ENCODE results near the gene FAM53A. TPM values are rescaled to one million over a fixed set of nuclear protein-coding genes. Genes with fewer than 3 reads are reported as not detected.

FAM53A gene
- total RNA-seq, 1 donor from 2014 or later = 1.7 TPM

DNA sequence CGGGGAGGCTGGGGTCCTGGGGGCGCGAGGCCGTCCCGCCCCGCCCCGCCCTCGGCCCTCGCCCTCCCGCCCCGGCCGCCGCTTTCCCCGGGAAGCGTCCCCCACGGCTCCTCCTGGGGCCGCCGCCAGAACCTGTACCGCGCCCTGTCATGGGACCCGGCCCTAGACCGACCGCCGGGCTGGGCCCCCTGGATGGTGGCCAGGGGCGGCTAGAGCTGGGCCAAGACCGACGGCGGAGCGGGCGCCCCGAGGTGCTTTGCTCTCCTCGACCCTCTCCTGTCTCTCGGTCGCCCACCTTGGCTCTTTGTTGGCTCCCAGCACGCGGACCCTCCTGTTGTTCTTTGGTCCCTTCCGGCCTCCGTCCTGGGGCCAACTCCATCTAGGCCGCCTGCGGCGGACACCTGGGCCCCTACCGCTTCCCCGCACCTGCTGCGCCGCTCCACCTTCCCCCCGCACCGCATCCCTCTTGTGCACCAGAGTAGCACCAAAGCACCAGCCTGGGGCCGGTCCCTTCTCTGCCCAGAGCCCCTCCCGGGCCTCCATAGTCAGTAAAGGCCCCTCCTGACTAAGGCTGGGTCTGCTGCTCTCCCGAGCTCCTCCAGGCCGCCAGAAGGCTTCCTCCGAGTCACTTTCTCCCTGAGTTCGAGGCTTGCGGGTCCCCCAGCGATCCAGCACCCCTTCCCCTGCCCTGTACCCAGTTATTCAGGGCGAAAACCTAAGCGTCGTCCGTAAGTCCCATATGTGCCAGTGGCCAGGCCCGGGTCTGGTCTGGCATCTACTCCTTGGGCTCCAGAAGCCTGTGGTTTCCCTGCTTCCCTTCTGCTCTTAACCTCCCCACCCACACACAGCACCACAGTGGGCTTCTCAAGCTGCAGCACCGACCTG is 37.8 kb upstream of the FAM53A start:
- Histone ChIP-seq H3K4me3 (peak overlapping the region; percentile 80), H3K27me3 (ENCODE audit: low read depth) (no peaks in the 10 kb centered on the region), H3K9me3 (no peaks in the 10 kb centered on the region), H3K27ac (peak overlapping the region; percentile 95), H3K4me1 (peaks cover 52% of the 10 kb centered on the region), H3K36me3 (peaks cover 20% of the 10 kb centered on the region)
- TF ChIP-seq CTCF (IDR thresholded peaks at IDR 0.05) = no peak
- DNase-seq (peak; percentile 51), ATAC-seq (no peak)
- intact Hi-C loops (cut with DNase I) = no loop called here

- no peak for TF ChIP-seq CTCF (IDR thresholded peaks at IDR 0.05)
- H3K27ac ChIP-seq = peak within 1 kb of the TSS; percentile 95
- ATAC-seq = peak; percentile 94 to 96
- H3K9me3 ChIP-seq = no peaks in the 10 kb centered on the region
- H3K27me3 ChIP-seq (ENCODE audit: low read depth) = no peaks in the 10 kb centered on the region
- H3K4me3 ChIP-seq = peak within 1 kb of the TSS; percentile 80
- DNase-seq = peak; percentile 96
- intact Hi-C loops (cut with DNase I) = no loop called here
- peaks cover 27% of the 10 kb centered on the region for H3K36me3 ChIP-seq
- H3K4me1 ChIP-seq = peaks cover 44% of the 10 kb centered on the region
Measured at GRCh38 chr4:1721003-1721665, 37.0 kb upstream of the FAM53A start, which contains the start of the genes TACC3 and TMEM129. TSS of gene TACC3 (plus strand) at chr4:1721521. CDS start at chr4:1723422, 1,901 bp downstream. TSS of gene TMEM129 (minus strand) at chr4:1721323. CDS start at chr4:1720837, 486 bp downstream.

GRCh38 chr4:1720163-1720983 is 36.3 kb upstream of the FAM53A start:
- no peaks in the 10 kb centered on the region for H3K27me3 ChIP-seq (ENCODE audit: low read depth)
- peak; percentile 53 to 58 for ATAC-seq

DNA sequence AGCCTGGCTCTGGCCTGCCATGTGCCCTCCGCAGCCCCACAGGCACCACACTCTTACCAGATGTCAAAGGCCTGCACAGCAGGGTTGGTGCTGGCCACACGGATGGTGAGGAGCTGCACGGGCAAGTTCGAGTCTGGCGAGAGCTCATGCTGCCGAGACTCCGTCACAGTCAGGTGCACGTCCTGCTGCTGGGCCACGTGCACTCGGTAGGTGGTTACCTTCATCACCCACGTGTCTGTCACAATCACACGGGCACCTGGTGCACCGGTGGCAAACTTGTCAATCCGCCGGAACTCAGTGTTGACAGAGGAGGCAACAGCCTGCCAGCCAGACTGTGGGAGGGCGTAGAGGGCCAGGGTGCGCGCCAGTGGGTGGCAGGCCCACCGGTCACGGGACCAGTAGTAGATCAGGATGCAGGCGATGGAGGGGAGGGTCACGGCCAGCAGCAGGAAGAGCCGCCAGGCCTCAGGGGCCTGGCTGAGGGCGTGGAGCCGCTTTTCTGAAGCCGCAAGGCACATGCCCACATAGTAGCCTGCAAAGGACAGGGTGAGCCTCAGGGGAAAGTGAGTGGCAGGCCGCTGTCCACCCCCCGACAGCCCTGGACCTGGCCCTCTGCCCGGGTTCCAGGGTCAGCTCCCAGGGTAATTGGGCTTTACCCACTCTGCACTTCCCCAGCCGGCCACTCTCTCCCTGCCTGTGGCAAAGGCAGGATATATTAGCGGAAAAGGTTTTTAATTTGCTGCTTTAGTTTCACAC is 34.2 kb upstream of the FAM53A start:
- Histone ChIP-seq H3K9me3 (no peaks in the 10 kb centered on the region), H3K4me1 (peaks cover 62% of the 10 kb centered on the region), H3K4me3 (no peak overlapping the region), H3K27me3 (ENCODE audit: low read depth) (no peaks in the 10 kb centered on the region), H3K27ac (no peak overlapping the region), H3K36me3 (peaks cover 40% of the 10 kb centered on the region)
- TF ChIP-seq CTCF (IDR thresholded peaks at IDR 0.05) = no peak
- no peak for ATAC-seq
- no peak for DNase-seq
- intact Hi-C loops (cut with DNase I) = no loop called here

More at GRCh38 chr4:1720163-1720983, 36.3 kb upstream of the FAM53A start:
- Histone ChIP-seq H3K4me1 (peaks cover 42% of the 10 kb centered on the region), H3K9me3 (no peaks in the 10 kb centered on the region), H3K27ac (peak overlapping the region; percentile 95), H3K4me3 (peak overlapping the region; percentile 80), H3K36me3 (peaks cover 34% of the 10 kb centered on the region)
- intact Hi-C loops (cut with DNase I) = no loop called here
- TF ChIP-seq CTCF (IDR thresholded peaks at IDR 0.05) = no peak
- DNase-seq = peak; percentile 72

Measured in lower lobe of right lung (tissue), 2 donors.